ENCODE measurements around the gene DENND2D.

The DENND2D gene

DNA sequence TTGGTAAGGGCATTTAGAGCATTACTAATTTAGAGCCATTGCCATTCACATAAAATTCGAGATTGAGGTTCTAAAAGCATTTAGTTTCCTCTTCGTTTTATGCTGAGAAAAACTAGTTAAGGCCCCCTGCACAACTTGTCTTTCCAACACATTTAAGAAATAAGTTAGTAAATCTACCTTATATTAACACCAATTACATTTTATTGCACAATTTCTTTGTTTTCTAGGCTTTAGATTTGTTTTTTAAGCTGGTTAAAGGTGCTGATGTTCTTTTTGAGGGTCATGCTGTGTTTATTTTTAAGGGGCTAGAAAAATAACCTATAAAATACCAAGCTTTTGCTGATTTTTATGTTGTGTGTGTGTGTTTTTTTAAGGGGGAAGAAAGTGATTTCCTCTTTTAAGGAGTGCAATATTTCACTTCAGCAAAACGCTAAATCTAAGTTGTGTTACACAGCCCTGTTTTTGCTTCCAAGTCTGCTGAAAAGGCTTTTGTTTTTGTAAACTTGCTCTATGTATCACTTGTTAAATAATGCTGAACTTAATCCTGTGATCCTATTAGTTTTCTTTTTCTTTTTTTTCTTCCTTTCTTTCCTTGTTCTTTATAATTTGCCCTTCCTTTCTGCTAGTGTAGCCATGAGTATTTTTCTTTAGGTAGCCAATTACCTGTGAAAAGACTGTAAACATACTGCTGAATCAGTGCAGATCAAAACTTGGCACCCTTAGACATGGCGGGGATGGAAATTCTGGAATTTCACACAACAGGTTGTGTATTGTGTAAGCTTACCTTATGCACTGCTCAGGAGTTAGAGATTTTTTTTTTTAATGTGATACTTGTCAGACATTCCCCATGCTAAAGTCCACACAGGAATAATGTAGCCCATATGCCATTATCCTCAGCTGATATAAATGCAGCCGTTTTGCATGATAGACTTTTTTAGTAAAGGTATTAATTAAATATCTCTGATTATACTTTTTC is 58.9 kb downstream of the DENND2D start:
- DNase-seq (ENCODE audit: extremely low read depth in 1 of 2, low read depth in 1 of 2) = no peak

DNA sequence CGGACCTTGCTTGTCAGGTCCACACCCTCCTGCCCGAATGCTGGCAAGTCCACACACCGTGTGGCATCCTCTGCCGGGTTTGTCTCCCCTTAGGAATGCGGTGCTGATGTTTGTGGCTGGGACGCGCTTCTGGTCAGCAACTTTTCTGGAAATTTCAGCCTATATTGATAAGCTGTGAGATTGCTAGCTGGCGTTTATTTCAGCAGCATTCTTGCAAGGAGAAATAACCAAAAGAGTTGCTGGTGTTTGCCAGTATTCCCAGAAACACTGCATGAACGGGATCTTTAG is 59.8 kb downstream of the DENND2D start:
- no peak for DNase-seq (ENCODE audit: extremely low read depth in 1 of 2, low read depth in 1 of 2)

DNA sequence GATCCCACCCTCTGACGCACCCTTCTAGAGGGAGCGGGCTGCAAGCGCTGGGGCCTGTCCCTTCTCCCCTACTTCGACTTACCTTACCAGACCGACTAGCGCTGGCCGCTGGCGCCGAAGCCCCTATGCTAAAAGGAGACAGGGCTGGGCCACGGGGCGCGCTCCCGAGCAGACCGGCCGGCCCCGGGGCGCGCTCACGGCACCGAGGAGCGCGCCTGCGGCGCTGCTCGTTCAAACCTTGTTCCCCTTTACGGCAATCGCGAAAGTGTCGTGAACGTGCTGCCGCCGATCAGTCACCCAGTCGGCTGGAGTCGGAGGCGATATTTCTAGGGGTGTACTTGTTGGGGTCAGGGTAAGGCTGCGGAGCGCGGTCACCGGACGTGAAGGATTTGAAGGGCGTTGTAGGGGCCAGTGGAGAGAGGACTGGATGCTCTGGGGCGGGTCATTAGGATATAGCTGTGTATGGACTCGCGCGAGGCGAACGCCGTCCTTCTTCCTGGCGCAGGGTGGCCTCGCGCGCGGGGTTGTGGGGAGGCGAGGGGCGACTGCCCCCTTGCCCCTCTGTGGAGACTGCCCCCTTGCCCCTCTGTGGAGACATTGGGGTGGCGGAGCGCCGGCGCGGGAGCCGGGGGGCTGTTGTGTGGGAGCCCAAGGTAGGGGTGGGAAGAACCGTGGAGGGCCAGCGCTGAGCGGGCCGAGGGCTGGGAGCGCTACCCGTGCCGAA is 60.3 kb downstream of the DENND2D start, which contains the start of the genes CEPT1 and DRAM2:
TSS of gene CEPT1 (plus strand) at position 268 of the 724 bp plus-strand sequence. CDS start 7,492 bp downstream, outside the sequence.
TSS of gene DRAM2 (minus strand) at position 138 of the 724 bp plus-strand sequence. CDS start 8,539 bp downstream, outside the sequence.
- DNase-seq (ENCODE audit: extremely low read depth in 1 of 2, low read depth in 1 of 2) = peak; percentile 82 to 91

DNA sequence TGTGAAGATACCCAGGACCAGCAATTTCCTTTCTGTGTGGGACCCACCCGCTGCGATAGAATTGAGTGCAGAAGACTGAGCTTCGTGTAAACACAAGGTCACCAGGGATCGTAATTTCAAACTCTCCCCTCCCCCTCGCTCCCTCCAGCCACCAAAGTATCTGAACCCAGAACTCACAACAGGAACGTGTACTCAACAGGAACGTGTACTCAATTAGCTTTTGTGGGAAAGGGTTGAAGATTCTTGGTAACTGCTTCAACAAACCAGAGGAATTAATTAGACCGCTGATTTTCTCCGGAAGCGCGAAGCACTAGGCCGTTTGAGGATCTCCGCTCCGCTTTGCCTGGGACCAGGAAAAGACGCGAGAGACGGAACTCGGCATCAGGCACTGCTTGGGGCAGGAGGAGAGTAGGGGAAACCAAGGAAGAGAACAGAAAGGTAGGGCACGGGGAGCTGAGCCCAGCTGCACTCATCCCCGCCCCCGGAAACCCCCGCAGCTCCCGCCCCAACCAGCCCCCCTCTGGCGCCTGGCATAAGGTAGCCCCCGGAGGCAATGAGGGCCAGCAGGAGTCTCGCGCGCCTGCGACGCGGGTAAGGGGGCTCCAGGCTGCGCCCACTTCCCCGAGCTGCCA is 61.0 kb downstream of the DENND2D start:
- peak in 1 of 2 donors; percentile 27 for DNase-seq (ENCODE audit: extremely low read depth in 1 of 2, low read depth in 1 of 2)
